Naive thymus-derived CD8-positive, alpha-beta T cell (primary cell): ENCODE data around the gene IGDCC3. TPM values are rescaled to one million over a fixed set of nuclear protein-coding genes. Genes with fewer than 3 reads are reported as not detected.
A peak's percentile ranks its signal among the peaks of the same experiment; 100 is the strongest.
"Not testable (repeated sequence)": the region's sequence is repeated elsewhere in the genome, so short reads cannot be mapped to it uniquely, and the experiment has no call there.

ENCODE experiments used
- ATAC-seq, 2 donors: fragments of 150-1000 bp; cut with Tn5 transposase in 1 of 2; sonication (Bioruptor Pico), chemical (Tn5 transposase) in 1 of 2; 1 replicate in 1 of 2; 2 replicates in 1 of 2; pipeline ENCODE4 v1.10.0; 2021; ENCODE audit warnings: mild to moderate bottlenecking in 2 of 2, moderate library complexity in 2 of 2
- POLR2A ChIA-PET: fragments of 350-600 bp; sonication (Branson Sonifier 250); formaldehyde crosslinking; loops from one replicate; lab custom pipeline; 2021; ENCODE audit warnings: antibody characterized with exemption; lab: Charles Lee
- DNase-seq, 10 donors: peaks; one replicate each; pipeline versions ENCODE4 v3.0.0 to v3.0.0-alpha.2; 2020 to 2022
- H3K27ac Mint-ChIP-seq, 10 donors: one replicate each; pipeline ENCODE4 v1.8.0; 2020 to 2022; ENCODE audit warnings: mild to moderate bottlenecking in 10 of 10, mixed read lengths in 10 of 10, moderate library complexity in 4 of 10, inconsistent platforms in 1 of 10
- H3K27me3 Mint-ChIP-seq, 5 donors: one replicate each; pipeline ENCODE4 v1.8.0; 2021 to 2022; ENCODE audit warnings: mixed read lengths in 5 of 5
- H3K36me3 Mint-ChIP-seq, 3 donors: one replicate each; pipeline ENCODE4 v1.8.0; 2020 to 2022; ENCODE audit warnings: mixed read lengths in 3 of 3, mild to moderate bottlenecking in 2 of 3, inconsistent platforms in 1 of 3
- H3K4me1 Mint-ChIP-seq, 4 donors: one replicate each; pipeline ENCODE4 v1.8.0; 2021 to 2022; ENCODE audit warnings: mixed read lengths in 4 of 4
- H3K4me3 Mint-ChIP-seq, 10 donors: one replicate each; pipeline ENCODE4 v1.8.0; 2020 to 2022; ENCODE audit warnings: mild to moderate bottlenecking in 10 of 10, mixed read lengths in 10 of 10, moderate library complexity in 6 of 10, inconsistent platforms in 1 of 10
- H3K9me3 Mint-ChIP-seq, 9 donors: one replicate each; pipeline ENCODE4 v1.8.0; 2020 to 2022; ENCODE audit warnings: mixed read lengths in 9 of 9, mild to moderate bottlenecking in 3 of 9, inconsistent platforms in 1 of 9, moderate library complexity in 1 of 9
- polyA plus RNA-seq, 3 donors: library from polyadenylated mRNA; unstranded; fragments of 300-500 nt; fragmentation: Illumina TruSeq; gene quantifications; one replicate each; pipeline ENCODE4 v1.2.3, GENCODE V29; 2021
- total RNA-seq, 8 experiments: library from RNA in 2 of 8; stranded (reverse) in 2 of 8; gene quantifications; one replicate each; pipeline ENCODE4 v1.2.3 and lab custom pipeline; 2021 to 2026

Gene IGDCC3
- total and polyA plus RNA-seq, 5 experiments from 2014 or later, result not detected

GRCh38 chr15:65361708-65362459 is 15.9 kb downstream of the IGDCC3 start:
- Mint-ChIP-seq H3K27ac (no peak overlapping the region), H3K4me1 (peaks cover 0 to 7% (median 0%) of the 10 kb centered on the region in 4 donors), H3K4me3 (no peak overlapping the region), H3K36me3 (no peaks in the 10 kb centered on the region), H3K27me3 (peaks cover 12 to 25% (median 23%) of the 10 kb centered on the region in 5 donors), H3K9me3 (no peaks in the 10 kb centered on the region)
- POLR2A ChIA-PET, result interaction anchor here (0.6 kb wide), 1 partner anchor 22 kb away, joined by 3 read pairs; no protein-coding TSS in a partner anchor
- ATAC-seq (no peak), DNase-seq (no peak)

- Mint-ChIP-seq H3K4me3 (no peak overlapping the region), H3K27me3 (peaks cover 17 to 38% (median 34%) of the 10 kb centered on the region in 5 donors), H3K9me3 (peaks cover 0 to 2% (median 0%) of the 10 kb centered on the region in 9 donors), H3K4me1 (peaks cover 4 to 7% (median 6%) of the 10 kb centered on the region in 4 donors), H3K27ac (no peak overlapping the region), H3K36me3 (no peaks in the 10 kb centered on the region)
- no peak for ATAC-seq
- POLR2A ChIA-PET, result no interaction called here
- no peak for DNase-seq
These were observed 17.3 kb downstream of the IGDCC3 start for GRCh38 chr15:65360506-65360905.

GRCh38 chr15:65355988-65356353 is 21.8 kb downstream of the IGDCC3 start:
- Mint-ChIP-seq H3K36me3 (peaks cover 0 to 8% (median 3%) of the 10 kb centered on the region in 3 donors), H3K9me3 (peaks cover 0 to 27% (median 10%) of the 10 kb centered on the region in 9 donors), H3K4me3 (peak overlapping the region in 9 of 10 donors; percentile 15 to 77 (median 64)), H3K27me3 (peaks cover 25 to 52% (median 44%) of the 10 kb centered on the region in 5 donors), H3K27ac (peak overlapping the region in 1 of 10 donors; percentile 26), H3K4me1 (peaks cover 4 to 7% (median 6%) of the 10 kb centered on the region in 4 donors)
- ATAC-seq (no peak), DNase-seq (peak in 1 of 10 donors; percentile 42)
- POLR2A ChIA-PET, result no interaction called here

- peaks cover 28 to 56% (median 45%) of the 10 kb centered on the region in 5 donors for H3K27me3 Mint-ChIP-seq
- ATAC-seq (no peak), DNase-seq (no peak)
- POLR2A ChIA-PET, result no interaction called here
- H3K4me1 Mint-ChIP-seq, result peaks cover 4 to 7% (median 6%) of the 10 kb centered on the region in 4 donors
- peaks cover 0 to 32% (median 10%) of the 10 kb centered on the region in 9 donors for H3K9me3 Mint-ChIP-seq
- peak overlapping the region in 9 of 10 donors; percentile 15 to 77 (median 64) for H3K4me3 Mint-ChIP-seq
- peaks cover 0 to 12% (median 7%) of the 10 kb centered on the region in 3 donors for H3K36me3 Mint-ChIP-seq
- peak overlapping the region in 1 of 10 donors; percentile 26 for H3K27ac Mint-ChIP-seq
These were observed 22.4 kb downstream of the IGDCC3 start for GRCh38 chr15:65355173-65355987.

- H3K36me3 Mint-ChIP-seq, result peaks cover 0 to 12% (median 7%) of the 10 kb centered on the region in 3 donors
- no peak overlapping the region for H3K27ac Mint-ChIP-seq
- peaks cover 28 to 57% (median 46%) of the 10 kb centered on the region in 5 donors for H3K27me3 Mint-ChIP-seq
- POLR2A ChIA-PET, result no interaction called here
- peak overlapping the region in 7 of 10 donors; percentile 2 to 49 (median 18) for H3K4me3 Mint-ChIP-seq
- H3K4me1 Mint-ChIP-seq, result peaks cover 4 to 7% (median 6%) of the 10 kb centered on the region in 4 donors
- ATAC-seq (no peak), DNase-seq (no peak)
- peaks cover 0 to 32% (median 10%) of the 10 kb centered on the region in 9 donors for H3K9me3 Mint-ChIP-seq
These were observed 23.0 kb downstream of the IGDCC3 start for GRCh38 chr15:65354835-65355172.

GRCh38 chr15:65351972-65352371 is 25.8 kb downstream of the IGDCC3 start:
- H3K4me3 Mint-ChIP-seq, ATAC-seq, H3K4me1 Mint-ChIP-seq, H3K27ac Mint-ChIP-seq, DNase-seq, POLR2A ChIA-PET: not testable (repeated sequence)
- H3K9me3 Mint-ChIP-seq, result peaks cover 0 to 32% (median 10%) of the 10 kb centered on the region in 9 donors
- H3K27me3 Mint-ChIP-seq, result peaks cover 21 to 53% (median 47%) of the 10 kb centered on the region in 5 donors
- H3K36me3 Mint-ChIP-seq, result peaks cover 0 to 12% (median 7%) of the 10 kb centered on the region in 3 donors

GRCh38 chr15:65349338-65349737 is 28.5 kb downstream of the IGDCC3 start:
- no peak overlapping the region for H3K27ac Mint-ChIP-seq

GRCh38 chr15:65347756-65348155 is 30.0 kb downstream of the IGDCC3 start:
- Mint-ChIP-seq H3K9me3 (peaks cover 0 to 18% (median 4%) of the 10 kb centered on the region in 9 donors), H3K27me3 (peaks cover 5 to 26% (median 19%) of the 10 kb centered on the region in 5 donors)
- H3K27ac Mint-ChIP-seq, ATAC-seq, H3K4me3 Mint-ChIP-seq, H3K36me3 Mint-ChIP-seq, POLR2A ChIA-PET, H3K4me1 Mint-ChIP-seq, DNase-seq: not testable (repeated sequence)

More at GRCh38 chr15:65349338-65349737, 28.5 kb downstream of the IGDCC3 start:
- H3K36me3 Mint-ChIP-seq, result peaks cover 0 to 8% (median 7%) of the 10 kb centered on the region in 3 donors
- DNase-seq, result no peak
- no peak for ATAC-seq
- no peak overlapping the region for H3K4me3 Mint-ChIP-seq
- no peaks in the 10 kb centered on the region for H3K4me1 Mint-ChIP-seq
- H3K27me3 Mint-ChIP-seq, result peaks cover 11 to 40% (median 31%) of the 10 kb centered on the region in 5 donors
- POLR2A ChIA-PET, result no interaction called here
- H3K9me3 Mint-ChIP-seq, result peaks cover 0 to 29% (median 5%) of the 10 kb centered on the region in 9 donors

- ATAC-seq, result no peak
- Mint-ChIP-seq H3K27ac (no peak overlapping the region), H3K9me3 (peaks cover 0 to 11% (median 4%) of the 10 kb centered on the region in 9 donors), H3K27me3 (peaks cover 4 to 19% (median 19%) of the 10 kb centered on the region in 5 donors), H3K4me1 (no peaks in the 10 kb centered on the region), H3K36me3 (peaks cover 0 to 5% (median 4%) of the 10 kb centered on the region in 3 donors), H3K4me3 (no peak overlapping the region)
- no peak for DNase-seq
- POLR2A ChIA-PET, result interaction anchor here (0.6 kb wide), 1 partner anchor 476 kb away, joined by 5 read pairs; no protein-coding TSS in a partner anchor
These were observed 30.8 kb downstream of the IGDCC3 start for GRCh38 chr15:65346856-65347598.

GRCh38 chr15:65344914-65345275 is 32.9 kb downstream of the IGDCC3 start:
- no peaks in the 10 kb centered on the region for H3K36me3 Mint-ChIP-seq

GRCh38 chr15:65344214-65344913 is 33.4 kb downstream of the IGDCC3 start:
- Mint-ChIP-seq H3K36me3 (no peaks in the 10 kb centered on the region), H3K27me3 (peaks cover 3 to 30% (median 16%) of the 10 kb centered on the region in 5 donors), H3K9me3 (no peaks in the 10 kb centered on the region), H3K4me1 (peaks cover 0 to 5% (median 3%) of the 10 kb centered on the region in 4 donors), H3K27ac (no peak overlapping the region), H3K4me3 (no peak overlapping the region)
- POLR2A ChIA-PET, result no interaction called here
- no peak for DNase-seq
- ATAC-seq, result no peak

More at GRCh38 chr15:65344914-65345275, 32.9 kb downstream of the IGDCC3 start:
- Mint-ChIP-seq H3K27ac (no peak overlapping the region), H3K4me1 (peaks cover 0 to under 1% (median under 1%) of the 10 kb centered on the region in 4 donors), H3K4me3 (no peak overlapping the region), H3K9me3 (no peaks in the 10 kb centered on the region), H3K27me3 (peaks cover 1 to 30% (median 14%) of the 10 kb centered on the region in 5 donors)
- ATAC-seq, result no peak
- no peak for DNase-seq
- POLR2A ChIA-PET, result no interaction called here
